ENCODE data around the gene MCM5.

DNA sequence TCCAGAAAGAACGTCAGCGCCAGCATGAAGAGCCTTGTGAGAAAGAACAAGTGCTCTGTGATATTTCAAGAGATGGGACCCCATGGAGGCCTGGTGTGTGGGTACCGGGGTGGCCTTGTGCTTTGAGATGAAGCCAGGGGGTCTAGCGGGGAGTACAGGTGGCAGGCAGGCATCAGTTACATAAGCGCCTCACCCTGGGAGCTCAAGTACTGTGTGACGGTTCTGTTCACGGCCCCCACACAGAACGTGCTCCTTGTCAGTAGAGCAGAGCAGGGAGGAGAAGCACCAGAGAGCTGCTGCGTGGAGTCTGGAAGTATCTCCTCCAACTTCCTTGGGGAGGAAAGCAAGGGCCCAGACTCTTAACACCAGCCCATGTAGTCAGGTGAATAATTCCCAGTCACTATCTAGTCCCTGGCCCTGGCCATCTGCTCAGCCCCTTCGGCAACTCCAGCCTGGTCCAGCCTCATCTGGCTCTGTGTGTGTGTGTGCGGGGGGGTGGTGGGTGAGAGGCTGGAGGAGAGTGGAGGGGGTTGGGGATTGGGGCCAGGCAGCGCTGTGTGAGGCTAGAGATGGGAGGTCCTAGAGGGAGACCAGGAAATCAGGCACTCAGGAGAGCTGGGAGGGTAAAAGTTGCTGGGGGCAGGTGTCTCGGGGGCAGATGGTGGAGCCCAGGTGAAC, 32.4 kb downstream of the MCM5 start:
- TF ChIP-seq, protein P1, sequence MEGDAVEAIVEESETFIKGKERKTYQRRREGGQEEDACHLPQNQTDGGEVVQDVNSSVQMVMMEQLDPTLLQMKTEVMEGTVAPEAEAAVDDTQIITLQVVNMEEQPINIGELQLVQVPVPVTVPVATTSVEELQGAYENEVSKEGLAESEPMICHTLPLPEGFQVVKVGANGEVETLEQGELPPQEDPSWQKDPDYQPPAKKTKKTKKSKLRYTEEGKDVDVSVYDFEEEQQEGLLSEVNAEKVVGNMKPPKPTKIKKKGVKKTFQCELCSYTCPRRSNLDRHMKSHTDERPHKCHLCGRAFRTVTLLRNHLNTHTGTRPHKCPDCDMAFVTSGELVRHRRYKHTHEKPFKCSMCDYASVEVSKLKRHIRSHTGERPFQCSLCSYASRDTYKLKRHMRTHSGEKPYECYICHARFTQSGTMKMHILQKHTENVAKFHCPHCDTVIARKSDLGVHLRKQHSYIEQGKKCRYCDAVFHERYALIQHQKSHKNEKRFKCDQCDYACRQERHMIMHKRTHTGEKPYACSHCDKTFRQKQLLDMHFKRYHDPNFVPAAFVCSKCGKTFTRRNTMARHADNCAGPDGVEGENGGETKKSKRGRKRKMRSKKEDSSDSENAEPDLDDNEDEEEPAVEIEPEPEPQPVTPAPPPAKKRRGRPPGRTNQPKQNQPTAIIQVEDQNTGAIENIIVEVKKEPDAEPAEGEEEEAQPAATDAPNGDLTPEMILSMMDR (conservative IDR thresholded peaks at IDR 0.05; ENCODE audit: low read depth, low read length), result no peak
- no peak for TF ChIP-seq EZH2 (IDR thresholded peaks at IDR 0.05; ENCODE audit: low read length, unreplicated experiment)

Data from PC-3 (cell line).